CD4-positive, alpha-beta memory T cell (primary cell): ENCODE measurements around the gene CHODL. TPM values are rescaled to one million over a fixed set of nuclear protein-coding genes. Genes with fewer than 3 reads are reported as not detected.

Source experiments
- CTCF ChIA-PET: fragments of 350-600 bp; sonication (Branson Sonifier 250); formaldehyde crosslinking; loops from one replicate; lab custom pipeline; 2021; ENCODE audit warnings: inconsistent platforms; ENCODE audit not compliant: partially characterized antibody; lab: Charles Lee
- POLR2A ChIA-PET: fragments of 350-600 bp; sonication (Branson Sonifier 250); formaldehyde crosslinking; loops from one replicate; lab custom pipeline; 2021; ENCODE audit not compliant: partially characterized antibody; lab: Charles Lee
- DNase-seq, 5 donors: peaks; one replicate each; pipeline versions ENCODE4 v3.0.0 to v3.0.0-alpha.2; 2020 to 2022; ENCODE audit warnings: mixed read lengths in 1 of 5
- H3K27ac ChIP-seq: one replicate; pipeline ENCODE4 v1.7.0; 2013; ENCODE audit warnings: low read depth, low read length
- H3K27me3 ChIP-seq: 2 replicates; pipeline ENCODE4 v1.7.0; 2013; ENCODE audit warnings: mild to moderate bottlenecking, low read length, moderate library complexity; ENCODE audit not compliant: insufficient read depth
- H3K36me3 ChIP-seq: 2 replicates; pipeline ENCODE4 v1.7.0; 2013; ENCODE audit warnings: mild to moderate bottlenecking, low read length, moderate library complexity; ENCODE audit not compliant: insufficient read depth
- H3K4me1 ChIP-seq: 2 replicates; pipeline ENCODE4 v1.7.0; 2013; ENCODE audit warnings: mild to moderate bottlenecking, low read length, moderate library complexity; ENCODE audit not compliant: insufficient read depth
- H3K4me3 ChIP-seq, 2 donors: one replicate each; pipeline ENCODE4 v1.7.0; 2013; ENCODE audit warnings: low read length in 2 of 2, mild to moderate bottlenecking in 1 of 2
- H3K9me3 ChIP-seq, 2 donors: one replicate each; pipeline ENCODE4 v1.7.0; 2013; ENCODE audit warnings: low read length in 2 of 2, control low read depth in 1 of 2; ENCODE audit not compliant: control insufficient read depth in 1 of 2
- H3K27ac Mint-ChIP-seq, 7 donors: one replicate each; pipeline ENCODE4 v1.8.0; 2020 to 2021; ENCODE audit warnings: mixed read lengths in 7 of 7, mild to moderate bottlenecking in 6 of 7, inconsistent platforms in 3 of 7, moderate library complexity in 3 of 7
- H3K27me3 Mint-ChIP-seq, 2 donors: one replicate each; pipeline ENCODE4 v1.8.0; 2020 to 2021; ENCODE audit warnings: mixed read lengths in 2 of 2
- H3K36me3 Mint-ChIP-seq, 2 donors: one replicate each; pipeline ENCODE4 v1.8.0; 2020 to 2021; ENCODE audit warnings: mixed read lengths in 2 of 2, inconsistent platforms in 1 of 2, mild to moderate bottlenecking in 1 of 2
- H3K4me1 Mint-ChIP-seq, 4 donors: one replicate each; pipeline ENCODE4 v1.8.0; 2020 to 2021; ENCODE audit warnings: mixed read lengths in 4 of 4, mild to moderate bottlenecking in 1 of 4
- H3K4me3 Mint-ChIP-seq, 8 donors: one replicate each; pipeline ENCODE4 v1.8.0; 2020 to 2021; ENCODE audit warnings: mixed read lengths in 8 of 8, mild to moderate bottlenecking in 7 of 8, moderate library complexity in 6 of 8, inconsistent platforms in 3 of 8
- H3K9me3 Mint-ChIP-seq, 8 donors: one replicate each; pipeline ENCODE4 v1.8.0; 2020 to 2021; ENCODE audit warnings: mixed read lengths in 8 of 8, mild to moderate bottlenecking in 5 of 8, inconsistent platforms in 3 of 8, moderate library complexity in 1 of 8
- intact Hi-C: fragments of 100-400 bp; cut with micrococcal nuclease; formaldehyde crosslinking; loops from one replicate; pipeline ENCODE4 v1.15.1; 2023
- polyA plus RNA-seq, 2 donors: library from polyadenylated mRNA; unstranded; fragments of 300-500 nt; fragmentation: Illumina TruSeq; gene quantifications; one replicate each; pipeline ENCODE4 v1.2.3, GENCODE V29; 2021
- total RNA-seq, 2 experiments: library from RNA; stranded (reverse); gene quantifications; one replicate each; pipeline ENCODE4 v1.2.3, GENCODE V29; 2021

CHODL gene
- total and polyA plus RNA-seq, 4 experiments from 2014 or later = 0.20 to 0.42 (median 0.25) TPM; not detected in 1

DNA sequence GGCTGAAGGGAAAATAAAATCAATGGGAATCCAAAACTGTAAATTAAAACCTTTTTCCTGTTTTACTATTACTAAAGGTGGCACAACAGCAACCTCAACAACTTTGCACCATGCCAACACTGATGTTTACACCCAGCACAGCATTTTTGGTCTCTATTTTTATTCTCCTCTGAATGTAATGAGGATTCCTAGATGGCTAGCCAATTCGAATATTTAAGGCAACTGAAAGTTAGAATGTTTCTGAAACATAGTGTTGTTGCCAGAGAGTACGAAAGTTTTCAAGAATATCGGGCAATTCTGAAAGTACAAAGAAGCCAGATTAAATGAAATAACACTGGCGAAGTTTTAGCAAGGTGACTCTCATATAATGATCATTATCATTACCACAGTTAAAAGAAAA is 40.7 kb downstream of the CHODL start:
- no peaks in the 10 kb centered on the region for H3K36me3 Mint-ChIP-seq
- H3K9me3 Mint-ChIP-seq = peaks cover 0 to 5% (median 0%) of the 10 kb centered on the region in 8 donors
- no peak for DNase-seq
- intact Hi-C loops = no loop called here
- H3K36me3 ChIP-seq = no peaks in the 10 kb centered on the region
- H3K27ac Mint-ChIP-seq = no peak overlapping the region
- H3K27ac ChIP-seq = no peak overlapping the region
- no peak overlapping the region for H3K4me3 Mint-ChIP-seq
- ChIA-PET CTCF (no interaction called here), POLR2A (no interaction called here)
- no peak overlapping the region for H3K4me3 ChIP-seq
- no peaks in the 10 kb centered on the region for H3K27me3 ChIP-seq
- no peaks in the 10 kb centered on the region for H3K9me3 ChIP-seq
- H3K4me1 ChIP-seq = no peaks in the 10 kb centered on the region
- no peaks in the 10 kb centered on the region for H3K27me3 Mint-ChIP-seq
- H3K4me1 Mint-ChIP-seq = no peaks in the 10 kb centered on the region

DNA sequence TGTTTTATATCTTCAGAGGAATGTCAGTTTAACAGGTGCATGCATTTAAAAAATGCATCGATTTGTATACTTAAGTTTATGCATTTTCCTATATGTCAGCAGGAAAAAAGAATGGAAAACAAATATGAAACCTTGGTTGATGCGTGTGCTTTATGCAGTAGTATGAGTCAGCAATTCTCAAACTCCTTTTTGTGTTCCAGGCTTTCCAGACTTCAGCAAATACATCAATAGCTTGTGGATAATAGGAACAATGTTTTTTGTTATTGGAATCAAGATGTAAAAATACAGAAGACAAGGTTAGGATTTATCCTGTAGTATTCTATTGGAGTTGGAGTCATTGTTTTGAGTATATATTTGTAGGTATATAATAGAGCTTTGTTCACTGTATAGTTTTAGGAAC is 45.2 kb downstream of the CHODL start:
- intact Hi-C loops = no loop called here
- H3K4me1 ChIP-seq = no peaks in the 10 kb centered on the region
- Mint-ChIP-seq H3K27ac (no peak overlapping the region), H3K4me1 (no peaks in the 10 kb centered on the region), H3K9me3 (peaks cover 0 to 1% (median 0%) of the 10 kb centered on the region in 8 donors), H3K27me3 (no peaks in the 10 kb centered on the region), H3K4me3 (no peak overlapping the region), H3K36me3 (no peaks in the 10 kb centered on the region)
- CTCF ChIA-PET = no interaction called here
- H3K27ac ChIP-seq = no peak overlapping the region
- DNase-seq = no peak
- H3K36me3 ChIP-seq = no peaks in the 10 kb centered on the region
- no peaks in the 10 kb centered on the region for H3K9me3 ChIP-seq
- H3K4me3 ChIP-seq = no peak overlapping the region
- POLR2A ChIA-PET = no interaction called here
- H3K27me3 ChIP-seq = no peaks in the 10 kb centered on the region

DNA sequence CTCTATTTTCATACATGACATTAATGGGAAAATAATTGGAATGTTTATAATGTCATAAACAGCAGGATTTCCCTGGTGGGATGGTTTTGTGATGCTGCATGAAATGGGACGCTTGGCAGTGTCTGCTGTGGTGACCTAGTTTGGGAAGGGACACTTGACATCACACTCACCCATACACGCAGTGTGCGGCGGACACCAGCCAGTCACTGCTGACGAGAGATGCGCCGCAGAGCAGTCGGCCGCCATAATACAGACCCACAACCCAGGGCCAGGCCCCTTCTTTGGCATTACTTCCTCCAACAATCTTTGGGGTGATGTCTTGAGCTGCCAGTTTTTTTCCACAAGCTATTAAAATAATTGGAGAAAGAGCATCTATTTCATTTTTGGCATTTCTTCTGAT is 49.5 kb downstream of the CHODL start:
- CTCF ChIA-PET = no interaction called here
- Mint-ChIP-seq H3K4me3 (no peak overlapping the region), H3K27me3 (no peaks in the 10 kb centered on the region), H3K4me1 (peaks cover 0 to 6% (median 4%) of the 10 kb centered on the region in 4 donors), H3K36me3 (no peaks in the 10 kb centered on the region), H3K9me3 (no peaks in the 10 kb centered on the region), H3K27ac (no peak overlapping the region)
- no peak for DNase-seq
- H3K4me1 ChIP-seq = no peaks in the 10 kb centered on the region
- POLR2A ChIA-PET = no interaction called here
- intact Hi-C loops = no loop called here
- no peaks in the 10 kb centered on the region for H3K27me3 ChIP-seq
- no peak overlapping the region for H3K27ac ChIP-seq
- H3K36me3 ChIP-seq = no peaks in the 10 kb centered on the region
- H3K9me3 ChIP-seq = no peaks in the 10 kb centered on the region
- no peak overlapping the region for H3K4me3 ChIP-seq

DNA sequence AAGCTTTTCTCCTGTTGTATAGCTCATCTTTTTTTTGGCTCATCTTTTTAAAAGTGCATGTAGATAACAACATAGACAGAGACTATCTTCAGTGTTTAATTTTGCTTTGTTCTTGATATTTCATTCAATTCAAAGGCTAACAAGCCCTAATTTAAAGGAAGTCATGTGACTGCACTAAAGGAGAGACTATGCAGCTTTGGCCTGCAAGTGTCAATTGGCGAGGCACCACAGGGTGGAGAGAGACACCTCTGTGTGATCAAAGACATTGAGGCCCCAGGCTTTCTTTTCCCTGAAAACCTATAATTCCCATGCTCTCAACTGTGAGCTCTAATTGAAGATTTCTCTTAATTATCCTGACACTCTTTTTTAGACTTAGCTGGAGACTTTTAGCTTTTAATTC is 53.6 kb downstream of the CHODL start:
- CTCF ChIA-PET = no interaction called here
- Mint-ChIP-seq H3K4me3 (no peak overlapping the region), H3K9me3 (no peaks in the 10 kb centered on the region), H3K27me3 (no peaks in the 10 kb centered on the region), H3K4me1 (peaks cover 0 to 6% (median 4%) of the 10 kb centered on the region in 4 donors), H3K36me3 (no peaks in the 10 kb centered on the region), H3K27ac (no peak overlapping the region)
- no peak for DNase-seq
- H3K4me3 ChIP-seq = no peak overlapping the region
- POLR2A ChIA-PET = no interaction called here
- H3K27me3 ChIP-seq = no peaks in the 10 kb centered on the region
- H3K36me3 ChIP-seq = no peaks in the 10 kb centered on the region
- no peaks in the 10 kb centered on the region for H3K4me1 ChIP-seq
- intact Hi-C loops = no loop called here
- no peaks in the 10 kb centered on the region for H3K9me3 ChIP-seq
- no peak overlapping the region for H3K27ac ChIP-seq

Other genes starting within 250 kb of the CHODL start
- not detected for gene TMPRSS15, start 159.0 kb downstream of the CHODL start, total RNA-seq
- gene TMPRSS15, start 159.0 kb downstream of the CHODL start, polyA plus RNA-seq = not detected